H1 (cell line): ENCODE results near the gene PYURF. TPM values are rescaled to one million over a fixed set of nuclear protein-coding genes. Genes with fewer than 3 reads are reported as not detected.

Experiments
- CTCF ChIA-PET: fragments of 300-600 bp; sonication (Branson Sonifier 250); formaldehyde crosslinking; loops from one replicate; lab custom pipeline; 2021; ENCODE audit not compliant: partially characterized antibody; lab: Charles Lee
- POLR2A ChIA-PET: fragments of 300-600 bp; sonication (Branson Sonifier 250); formaldehyde crosslinking; loops from one replicate; lab custom pipeline; 2021; ENCODE audit warnings: inconsistent platforms; ENCODE audit not compliant: partially characterized antibody; lab: Charles Lee
- DNase-seq, 2 experiments: peaks; one replicate each; pipeline versions ENCODE4 v3.0.0 to v3.0.0-alpha.2; 2010 to 2022; ENCODE audit warnings: low spot score in 2 of 2, low read depth in 1 of 2, mixed read lengths in 1 of 2
- FAIRE-seq: peaks from 2 replicates; lab custom pipeline; 2011; peaks lifted over from hg19 to GRCh38; lab: Jason Lieb, UNC
- H2AFZ ChIP-seq: 2 replicates; pipeline ENCODE4 v1.8.1; 2012; ENCODE audit warnings: low read length, inconsistent platforms
- H2AK5ac ChIP-seq: 2 replicates; pipeline ENCODE4 v1.6.1; 2013; ENCODE audit warnings: low read depth, low read length
- H2BK120ac ChIP-seq: replicated peaks from 2 replicates; pipeline ENCODE3; 2013; ENCODE audit warnings: low read depth, low read length, inconsistent platforms
- H2BK12ac ChIP-seq: 2 replicates; pipeline ENCODE4 v1.6.1; 2013; ENCODE audit warnings: low read depth, low read length
- H2BK15ac ChIP-seq: 2 replicates; pipeline ENCODE4 v1.6.1; 2013; ENCODE audit warnings: low read length
- H2BK20ac ChIP-seq: 2 replicates; pipeline ENCODE4 v1.6.1; 2013; ENCODE audit warnings: low read length
- H2BK5ac ChIP-seq: 2 replicates; pipeline ENCODE4 v1.6.1; 2013; ENCODE audit warnings: low read depth, low read length
- H3K14ac ChIP-seq: 2 replicates; pipeline ENCODE4 v1.6.1; 2013; ENCODE audit warnings: inconsistent platforms; ENCODE audit not compliant: insufficient read length
- H3K18ac ChIP-seq: 2 replicates; pipeline ENCODE4 v1.6.1; 2013; ENCODE audit warnings: low read length; ENCODE audit errors: extremely low read depth
- H3K23ac ChIP-seq: 2 replicates; pipeline ENCODE4 v1.6.1; 2013; ENCODE audit warnings: inconsistent platforms; ENCODE audit not compliant: insufficient read length
- H3K23me2 ChIP-seq: 2 replicates; pipeline ENCODE4 v1.6.1; 2013; ENCODE audit warnings: low read depth, low read length
- H3K27ac ChIP-seq: 2 replicates; pipeline ENCODE4 v1.6.1; 2011; ENCODE audit warnings: low read depth, low read length, inconsistent platforms
- H3K27me3 ChIP-seq, 4 experiments: replicated peaks in 1 of 4; 1 replicate in 1 of 4; 2 replicates in 3 of 4; pipeline versions ENCODE4 v1.6.1 to v1.8.1; 2011 to 2013; ENCODE audit warnings: low read length in 3 of 4, mild to moderate bottlenecking in 3 of 4, inconsistent platforms in 2 of 4, mixed read lengths in 2 of 4, moderate library complexity in 1 of 4; ENCODE audit not compliant: control insufficient read depth in 3 of 4, insufficient read depth in 3 of 4; ENCODE audit errors: extremely low read depth in 1 of 4
- H3K36me3 ChIP-seq, 4 experiments: 2 replicates each; pipeline versions ENCODE4 v1.6.1 to v1.8.1; 2011 to 2013; ENCODE audit warnings: mild to moderate bottlenecking in 4 of 4, low read length in 3 of 4, moderate library complexity in 2 of 4, control low read depth in 1 of 4, inconsistent platforms in 1 of 4; ENCODE audit not compliant: insufficient read depth in 4 of 4, control insufficient read depth in 2 of 4
- H3K4ac ChIP-seq: replicated peaks from 2 replicates; pipeline ENCODE3; 2013; ENCODE audit warnings: low read length, low read depth, mixed read lengths, inconsistent platforms; ENCODE audit not compliant: insufficient read length
- H3K4me1 ChIP-seq, 4 experiments: replicated peaks in 1 of 4; 1 replicate in 1 of 4; 2 replicates in 3 of 4; pipeline versions ENCODE4 v1.6.1 to v1.8.1; 2011 to 2013; ENCODE audit warnings: low read length in 3 of 4, inconsistent platforms in 2 of 4, mixed read lengths in 1 of 4; ENCODE audit not compliant: insufficient read depth in 4 of 4, control insufficient read depth in 3 of 4
- H3K4me2 ChIP-seq, 2 experiments: 2 replicates each; pipeline versions ENCODE4 v1.6.1 to v1.8.1; 2011 to 2013; ENCODE audit warnings: low read depth in 2 of 2, low read length in 2 of 2, control low read depth in 1 of 2, inconsistent platforms in 1 of 2, mild to moderate bottlenecking in 1 of 2; ENCODE audit not compliant: insufficient read depth in 1 of 2
- H3K4me3 ChIP-seq, 4 experiments: fragments of 200-600, 300-600 bp in 1 of 4; sonication (generic), shearing (Covaris generic), sonication (Bioruptor Twin) in 1 of 4; 2 replicates each; pipeline versions ENCODE4 v1.5.1 to v1.8.1; 2011 to 2016; ENCODE audit warnings: low read length in 4 of 4, low read depth in 3 of 4, control low read depth in 2 of 4, inconsistent platforms in 2 of 4, mild to moderate bottlenecking in 2 of 4, mixed read lengths in 1 of 4, moderate library complexity in 1 of 4; ENCODE audit not compliant: insufficient read depth in 2 of 4; ENCODE audit errors: extremely low read depth in 1 of 4
- H3K56ac ChIP-seq: replicated peaks from 2 replicates; pipeline ENCODE3; 2013; ENCODE audit warnings: low read depth, mild to moderate bottlenecking, mixed read lengths, low read length, inconsistent platforms; ENCODE audit not compliant: insufficient read length
- H3K79me1 ChIP-seq: 2 replicates; pipeline ENCODE4 v1.6.1; 2013; ENCODE audit warnings: low read depth, low read length, control low read depth
- H3K79me2 ChIP-seq, 2 experiments: 2 replicates each; pipeline versions ENCODE4 v1.6.1 to v1.8.1; 2012 to 2013; ENCODE audit warnings: low read length in 2 of 2, mild to moderate bottlenecking in 2 of 2, inconsistent platforms in 1 of 2; ENCODE audit not compliant: insufficient read depth in 2 of 2, control insufficient read depth in 1 of 2
- H3K9ac ChIP-seq, 4 experiments: replicated peaks in 1 of 4; 1 replicate in 1 of 4; 2 replicates in 3 of 4; pipeline versions ENCODE4 v1.6.1 to v1.8.1; 2011 to 2013; ENCODE audit warnings: low read depth in 3 of 4, low read length in 3 of 4, control low read depth in 2 of 4, mild to moderate bottlenecking in 2 of 4, moderate library complexity in 2 of 4, inconsistent platforms in 1 of 4; ENCODE audit errors: extremely low read depth in 1 of 4
- H3K9me3 ChIP-seq, 2 experiments: 2 replicates each; pipeline versions ENCODE4 v1.6.1 to v1.8.1; 2012 to 2013; ENCODE audit warnings: mild to moderate bottlenecking in 2 of 2, moderate library complexity in 2 of 2, control low read depth in 1 of 2, inconsistent platforms in 1 of 2, low read depth in 1 of 2, low read length in 1 of 2, mixed read lengths in 1 of 2; ENCODE audit not compliant: insufficient read depth in 2 of 2
- H4K20me1 ChIP-seq, 2 experiments: replicated peaks in 1 of 2; 2 replicates each; pipeline versions ENCODE3 to v1.8.1; 2011 to 2013; ENCODE audit warnings: inconsistent platforms in 2 of 2, low read length in 2 of 2, mild to moderate bottlenecking in 1 of 2; ENCODE audit not compliant: insufficient read depth in 2 of 2, control insufficient read depth in 1 of 2
- H4K5ac ChIP-seq: 2 replicates; pipeline ENCODE4 v1.6.1; 2013; ENCODE audit warnings: low read length, low read depth, mixed read lengths, inconsistent platforms; ENCODE audit not compliant: insufficient read length
- H4K8ac ChIP-seq: 2 replicates; pipeline ENCODE4 v1.8.0; 2013; ENCODE audit warnings: mild to moderate bottlenecking, moderate library complexity, low read length, inconsistent platforms; ENCODE audit not compliant: insufficient read depth; ENCODE audit errors: extremely low read depth
- H4K91ac ChIP-seq: replicated peaks from 2 replicates; pipeline ENCODE3; 2013; ENCODE audit warnings: low read length, mixed read lengths, inconsistent platforms; ENCODE audit not compliant: insufficient read length
- CHD1 ChIP-seq: IDR thresholded peaks from 2 replicates; pipeline ENCODE4 v1.6.1; 2012; ENCODE audit warnings: low read depth, low read length, improper control_type of control experiment
- EGR1 ChIP-seq: IDR thresholded peaks from 2 replicates; pipeline ENCODE4 v1.6.1; 2011; ENCODE audit warnings: low read depth, low read length, borderline replicate concordance
- POLR2A ChIP-seq, 2 experiments: IDR thresholded peaks; 1 replicate in 1 of 2; 2 replicates in 1 of 2; pipeline ENCODE4 v1.6.1; 2011; ENCODE audit warnings: low read depth in 2 of 2, low read length in 2 of 2, mild to moderate bottlenecking in 2 of 2; ENCODE audit errors: control extremely low read depth in 1 of 2
- SRF ChIP-seq: IDR thresholded peaks from 2 replicates; pipeline ENCODE4 v1.6.1; 2011; ENCODE audit warnings: mild to moderate bottlenecking, low read depth, low read length, moderate library complexity
- TBP ChIP-seq: IDR thresholded peaks from 2 replicates; pipeline ENCODE4 v1.6.1; 2011; ENCODE audit warnings: low read depth, low read length, improper control_type of control experiment
- TEAD4 ChIP-seq: IDR thresholded peaks from 2 replicates; pipeline ENCODE4 v1.6.1; 2012; ENCODE audit warnings: low read depth, low read length, inconsistent platforms, mixed read lengths
- WGBS, 2 experiments: shearing (Covaris generic) in 1 of 2; methylation state at CpG; one replicate each; pipeline versions ENCODE4 v1.1.6 to v1.1.7; 2013 to 2015; ENCODE audit warnings: low lambda C conversion rate in 2 of 2, mixed read lengths in 2 of 2, inconsistent platforms in 1 of 2, low coverage in 1 of 2, missing lambda C conversion rate in 1 of 2; ENCODE audit not compliant: insufficient replicate concordance in 2 of 2, insufficient coverage in 1 of 2, insufficient read length in 1 of 2; ENCODE audit errors: extremely low coverage in 1 of 2, missing lambda C conversion rate in 1 of 2; 5-methylcytosine and 5-hydroxymethylcytosine counted together
- polyA plus RNA-seq, 7 experiments: library from polyadenylated mRNA; depleted of rRNA in 3 of 7; stranded (reverse) in 5 of 7; unstranded in 2 of 7; fragments of >200 nt in 5 of 7; fragments of 200-250 nt in 2 of 7; gene quantifications; 1 replicate in 5 of 7; 2 replicates in 1 of 7; 4 replicates in 1 of 7; pipeline versions ENCODE4 v1.2.1 to v1.2.3, GENCODE V29; 2011 to 2013; ENCODE audit warnings: missing spikeins in 2 of 7, mixed read lengths in 2 of 7
- total RNA-seq: library from RNA; stranded (reverse); fragmentation: NEBNext Ultra II Directional; extraction: Animal tissue kit (Norgen Biotek cat#: 25700); gene quantifications from 2 replicates; pipeline ENCODE4 v1.2.1, GENCODE V29; 2021

The PYURF gene
- total and polyA plus RNA-seq, 2 of the 8 experiments (the other 6 are each of a cell fraction or from before 2014, with no cell fraction given) = 31.6 to 44.8 TPM

DNA sequence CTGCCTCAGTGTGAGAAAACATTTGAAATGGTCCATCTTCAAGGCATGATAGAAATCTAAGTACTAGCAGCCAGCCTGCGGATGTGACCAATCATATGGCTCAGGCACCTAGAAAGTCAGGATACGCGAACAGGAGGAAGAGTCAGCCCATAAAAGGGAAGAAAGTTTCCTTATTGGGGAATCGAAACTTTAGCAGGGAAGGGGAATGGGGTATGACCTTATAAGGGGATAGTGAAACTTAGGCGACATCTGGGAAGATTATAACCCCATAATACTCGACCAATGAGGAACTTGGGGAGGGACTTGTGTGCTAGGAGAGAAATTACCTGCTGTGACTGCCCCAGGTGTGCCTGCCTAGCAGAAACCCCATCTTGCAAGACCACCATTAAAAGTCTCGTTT is 26.2 kb upstream of the PYURF start:
- Histone ChIP-seq H3K79me1 (no peaks in the 10 kb centered on the region), H4K20me1 (no peaks in the 10 kb centered on the region), H3K4me1 (peaks cover 0 to 3% (median 0%) of the 10 kb centered on the region in 4 experiments; a peak in 1 of 7 replicates), H3K4me2 (no peak overlapping the region), H3K14ac (no peak overlapping the region), H3K27me3 (no peaks in the 10 kb centered on the region), H2AK5ac (no peak overlapping the region), H2BK5ac (no peak overlapping the region), H4K8ac (no peak overlapping the region), H3K56ac (no peak overlapping the region)
- CTCF ChIA-PET = no interaction called here
- WGBS, 2 experiments = 91% methylated on average over 7 of the region's 7 CpGs; no CpG with 5 or more reads in 1 of the 2 experiments
- TF ChIP-seq EGR1 (no peak), SRF (peak; percentile 84), POLR2A (IDR thresholded peaks at IDR 0.05; ENCODE audit: control extremely low read depth in 1 of 2, low read depth in 2 of 2, low read length in 2 of 2) (no peak), TEAD4 (no peak), TBP (no peak), CHD1 (no peak)
- TF ChIP-seq, all 59 proteins: peak for 1
- H2BK15ac ChIP-seq = no peak overlapping the region
- H4K5ac ChIP-seq = no peak overlapping the region
- H3K27ac ChIP-seq = no peak overlapping the region
- DNase-seq (no peak), FAIRE-seq (peak; percentile 75)
- H3K4me3 ChIP-seq = no peak overlapping the region
- no peak overlapping the region for H2AFZ ChIP-seq
- no peak overlapping the region for H2BK120ac ChIP-seq
- no peak overlapping the region for H2BK20ac ChIP-seq
- H4K91ac ChIP-seq = no peak overlapping the region
- H3K18ac ChIP-seq = no peak overlapping the region
- POLR2A ChIA-PET = no interaction called here
- no peak overlapping the region for H3K4ac ChIP-seq
- H3K36me3 ChIP-seq = no peaks in the 10 kb centered on the region
- H2BK12ac ChIP-seq = no peak overlapping the region
- H3K79me2 ChIP-seq = no peaks in the 10 kb centered on the region
- no peaks in the 10 kb centered on the region for H3K9me3 ChIP-seq
- no peak overlapping the region for H3K23ac ChIP-seq
- H3K23me2 ChIP-seq = no peaks in the 10 kb centered on the region
- no peak overlapping the region for H3K9ac ChIP-seq
